ENCODE data around the gene BCL11A. TPM values are rescaled to one million over a fixed set of nuclear protein-coding genes. Genes with fewer than 3 reads are reported as not detected.

BCL11A gene
- total RNA-seq, 1 experiment from 2014 or later = 91.4 TPM

GRCh38 chr2:60490441-60490840 is 63.0 kb downstream of the BCL11A start:
- no peak overlapping the region for H2BK120ac ChIP-seq (ENCODE audit: low read depth, low read length, poor library complexity, severe bottlenecking)
- H3K18ac ChIP-seq (ENCODE audit: insufficient read length, low read depth, low read length) = no peak overlapping the region
- H3K79me2 ChIP-seq (ENCODE audit: insufficient read depth, low read length) = no peaks in the 10 kb centered on the region; the same call in 1 of the 2 replicates
- Mint-ChIP-seq H3K36me3 (ENCODE audit: insufficient read depth in 1 of 3, low read depth in 3 of 3) (peaks cover 3 to 31% (median 7%) of the 10 kb centered on the region in 3 experiments; a peak in 5 of 7 replicates), H3K27ac (peak overlapping the region in 1 of 3 experiments; percentile 6; a peak in 1 of 7 replicates), H3K27me3 (ENCODE audit: low read depth) (no peaks in the 10 kb centered on the region), H3K4me1 (peaks cover 43 to 53% of the 10 kb centered on the region in 2 experiments), H3K4me3 (no peak overlapping the region), H3K9me3 (no peaks in the 10 kb centered on the region)
- no peak overlapping the region for H2BK5ac ChIP-seq (ENCODE audit: insufficient read length, low read length)
- H3T11ph ChIP-seq (ENCODE audit: low read length) = no peak overlapping the region
- H2AFZ ChIP-seq (ENCODE audit: low read length) = no peak overlapping the region
- H2BK12ac ChIP-seq (ENCODE audit: insufficient read length, low read depth, low read length) = no peak overlapping the region
- no peak overlapping the region for H4K5ac ChIP-seq (ENCODE audit: insufficient read length, low read depth, low read length)
- H4K8ac ChIP-seq (replicated peaks; ENCODE audit: insufficient read length, low read depth, low read length) = no peak overlapping the region
- H3K9ac ChIP-seq (ENCODE audit: extremely low read depth, insufficient read length, low read length) = no peak overlapping the region
- no peaks in the 10 kb centered on the region for H3K9me3 ChIP-seq (ENCODE audit: control insufficient read depth, low read depth, low read length)
- H4K91ac ChIP-seq (ENCODE audit: insufficient read length, low read depth, low read length) = no peak overlapping the region
- H2BK20ac ChIP-seq (ENCODE audit: low read depth, low read length, poor library complexity, severe bottlenecking) = no peak overlapping the region
- no peaks in the 10 kb centered on the region for H3K27me3 ChIP-seq (ENCODE audit: insufficient read depth, low read length)
- H4K20me1 ChIP-seq (ENCODE audit: control insufficient read depth, insufficient read depth, insufficient read length) = no peaks in the 10 kb centered on the region
- no peak overlapping the region for H2AK5ac ChIP-seq (ENCODE audit: insufficient read length, low read length)
- no peak for TF ChIP-seq CTCF (conservative IDR thresholded peaks at IDR 0.05)
- no peaks in the 10 kb centered on the region for H3K23me2 ChIP-seq (ENCODE audit: insufficient read length, low read depth, low read length, poor library complexity, severe bottlenecking)
- H3K4me1 ChIP-seq (ENCODE audit: insufficient read depth, low read length) = no peaks in the 10 kb centered on the region; the same call in none of the 2 replicates
- H3K14ac ChIP-seq (ENCODE audit: insufficient read depth, low read length) = no peak overlapping the region
- no peak overlapping the region for H2BK15ac ChIP-seq (ENCODE audit: low read depth, low read length)
- no CpG with 5 or more reads among the region's 1 CpG for WGBS (ENCODE audit: extremely low coverage, insufficient read length, low lambda C conversion rate)
- H3K79me1 ChIP-seq (ENCODE audit: insufficient read depth, low read depth, low read length, poor library complexity, severe bottlenecking) = peaks cover 11% of the 10 kb centered on the region
- H3K27ac ChIP-seq (ENCODE audit: insufficient read length, low read depth, low read length) = no peak overlapping the region
- no peak overlapping the region for H3K56ac ChIP-seq (ENCODE audit: insufficient read length, low read depth, low read length)
- no peak overlapping the region for H3K4me2 ChIP-seq (ENCODE audit: insufficient read depth, insufficient read length, low read length)
- DNase-seq = no peak
- no peak overlapping the region for H3K23ac ChIP-seq (ENCODE audit: insufficient read length, low read depth, low read length)
- no peak overlapping the region for H3K4ac ChIP-seq (ENCODE audit: low read depth, low read length)
